Measurements from ENCODE around the gene SPPL2C.

SPPL2C gene

DNA sequence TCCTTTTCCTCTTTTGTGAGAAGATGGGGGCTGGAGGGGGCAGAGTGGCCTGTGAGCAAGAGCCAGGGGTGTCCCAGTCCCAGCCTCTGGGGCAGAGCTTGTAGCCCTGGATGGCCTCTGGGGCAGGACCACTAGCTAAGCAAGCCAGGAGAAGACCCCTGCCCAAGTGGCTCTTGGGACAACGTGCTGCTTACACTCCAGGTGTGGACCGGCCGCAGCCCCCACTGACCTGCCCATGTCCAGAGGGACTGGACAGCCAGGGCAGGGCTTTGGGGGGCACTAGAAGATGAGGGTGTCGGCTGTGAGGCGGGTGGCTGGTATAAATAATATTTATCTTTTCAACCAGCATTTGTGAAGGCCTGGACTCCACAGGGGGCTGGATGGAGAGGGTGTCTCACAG, 9.2 kb upstream of the SPPL2C start:
- no peak overlapping the region for H3K27ac ChIP-seq (ENCODE audit: low read length)
- no peaks in the 10 kb centered on the region for H3K79me2 ChIP-seq (ENCODE audit: low read length)
- H3K4me3 ChIP-seq (ENCODE audit: low read length), result no peak overlapping the region
- H3K9ac ChIP-seq (ENCODE audit: low read length), result no peak overlapping the region
- H3K27me3 ChIP-seq (ENCODE audit: low read depth, low read length), result no peaks in the 10 kb centered on the region
- no peaks in the 10 kb centered on the region for H3K36me3 ChIP-seq (replicated peaks; ENCODE audit: low read depth, low read length)
- no peaks in the 10 kb centered on the region; the same call in 1 of the 2 replicates for H4K20me1 ChIP-seq (ENCODE audit: insufficient read depth, low read length)
- TF ChIP-seq, protein P1, sequence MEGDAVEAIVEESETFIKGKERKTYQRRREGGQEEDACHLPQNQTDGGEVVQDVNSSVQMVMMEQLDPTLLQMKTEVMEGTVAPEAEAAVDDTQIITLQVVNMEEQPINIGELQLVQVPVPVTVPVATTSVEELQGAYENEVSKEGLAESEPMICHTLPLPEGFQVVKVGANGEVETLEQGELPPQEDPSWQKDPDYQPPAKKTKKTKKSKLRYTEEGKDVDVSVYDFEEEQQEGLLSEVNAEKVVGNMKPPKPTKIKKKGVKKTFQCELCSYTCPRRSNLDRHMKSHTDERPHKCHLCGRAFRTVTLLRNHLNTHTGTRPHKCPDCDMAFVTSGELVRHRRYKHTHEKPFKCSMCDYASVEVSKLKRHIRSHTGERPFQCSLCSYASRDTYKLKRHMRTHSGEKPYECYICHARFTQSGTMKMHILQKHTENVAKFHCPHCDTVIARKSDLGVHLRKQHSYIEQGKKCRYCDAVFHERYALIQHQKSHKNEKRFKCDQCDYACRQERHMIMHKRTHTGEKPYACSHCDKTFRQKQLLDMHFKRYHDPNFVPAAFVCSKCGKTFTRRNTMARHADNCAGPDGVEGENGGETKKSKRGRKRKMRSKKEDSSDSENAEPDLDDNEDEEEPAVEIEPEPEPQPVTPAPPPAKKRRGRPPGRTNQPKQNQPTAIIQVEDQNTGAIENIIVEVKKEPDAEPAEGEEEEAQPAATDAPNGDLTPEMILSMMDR (IDR thresholded peaks at IDR 0.05; ENCODE audit: low read depth, low read length), result no peak
- TF ChIP-seq EZH2phosphoT487 (IDR thresholded peaks at IDR 0.05; ENCODE audit: low read depth), result no peak
- H2AFZ ChIP-seq (ENCODE audit: low read depth, low read length), result no peak overlapping the region
- no peak overlapping the region for H3K4me2 ChIP-seq (ENCODE audit: low read length)
- no peaks in the 10 kb centered on the region for H3K9me3 ChIP-seq (ENCODE audit: insufficient read depth, low read length)
- H3K4me1 ChIP-seq (ENCODE audit: low read length), result no peaks in the 10 kb centered on the region; the same call in 1 of the 2 replicates

DNA sequence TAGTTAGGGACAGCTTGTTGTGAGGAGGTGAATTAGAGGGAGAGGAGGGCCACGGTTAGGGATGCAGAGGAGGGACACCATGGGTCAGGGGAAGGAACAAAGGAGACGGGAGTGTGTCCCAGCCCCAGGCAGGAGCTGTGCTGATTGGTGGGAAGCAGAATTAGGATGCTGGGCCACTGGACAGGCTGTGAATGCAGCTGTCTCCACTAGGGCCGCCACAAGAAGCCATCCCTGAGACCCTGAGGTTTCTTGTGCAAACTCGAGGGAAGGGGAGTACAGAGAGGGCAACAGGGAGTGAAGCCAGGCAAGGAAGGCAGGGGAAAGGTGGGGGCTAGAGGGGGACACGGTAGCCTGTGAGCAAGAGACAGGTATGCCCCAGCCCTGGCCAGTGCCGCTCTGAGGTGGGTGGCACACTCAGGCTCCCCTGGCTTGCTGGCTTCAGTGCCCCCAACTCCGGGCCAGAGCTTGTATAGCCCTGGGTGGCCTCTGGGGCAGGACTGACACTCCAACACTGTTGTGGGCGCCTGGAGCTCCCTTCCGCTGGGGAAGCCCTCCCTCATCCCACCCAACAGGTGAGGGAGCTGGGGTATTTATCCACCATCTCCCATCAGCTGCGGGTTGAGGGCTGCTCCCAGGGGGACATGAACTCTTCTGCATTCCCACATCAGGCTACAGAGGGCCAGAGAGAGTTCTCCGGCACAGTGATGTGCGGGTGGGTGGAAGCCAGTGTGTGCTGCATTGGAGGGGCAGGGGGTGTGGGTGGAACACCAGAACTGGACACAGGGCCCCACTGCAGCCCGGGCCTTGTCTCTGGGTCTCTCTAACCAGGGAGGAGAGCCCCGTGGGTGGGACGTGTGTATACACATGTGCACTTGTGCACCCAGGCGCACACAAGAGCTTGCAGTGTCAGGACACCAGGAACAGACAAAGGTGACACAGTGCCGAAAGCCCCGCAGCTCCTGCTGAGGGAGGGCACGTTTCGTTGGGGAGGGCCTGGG, 8.3 kb upstream of the SPPL2C start:
- TF ChIP-seq, protein P1 (IDR thresholded peaks at IDR 0.05; ENCODE audit: low read depth, low read length), result no peak
- TF ChIP-seq EZH2phosphoT487 (IDR thresholded peaks at IDR 0.05; ENCODE audit: low read depth), result no peak

DNA sequence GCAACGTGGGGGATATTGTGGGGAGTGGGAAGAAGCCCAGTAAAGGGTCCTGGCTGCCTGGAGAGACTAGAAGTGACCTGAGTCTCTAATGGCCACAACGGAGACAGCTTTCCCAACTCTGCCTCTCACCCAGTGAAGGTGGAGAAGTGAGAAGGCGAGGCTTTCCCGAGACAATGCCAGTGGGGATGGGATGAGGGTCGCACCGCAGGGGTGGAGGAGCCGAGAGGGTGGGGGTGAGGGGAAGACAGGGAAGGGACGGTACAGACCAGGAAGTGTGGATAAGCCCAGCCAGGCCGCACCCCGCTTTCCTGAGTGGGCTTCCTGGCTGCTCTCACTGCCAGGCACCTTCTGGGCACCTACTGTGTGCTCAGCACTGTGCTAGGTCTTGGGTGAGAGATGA, 7.5 kb upstream of the SPPL2C start:
- Histone ChIP-seq H3K4me3 (ENCODE audit: low read length) (no peak overlapping the region), H3K4me1 (ENCODE audit: low read length) (no peaks in the 10 kb centered on the region; the same call in 1 of the 2 replicates), H3K79me2 (ENCODE audit: low read length) (no peaks in the 10 kb centered on the region), H3K27me3 (ENCODE audit: low read depth, low read length) (no peaks in the 10 kb centered on the region), H3K4me2 (ENCODE audit: low read length) (no peak overlapping the region), H3K9ac (ENCODE audit: low read length) (no peak overlapping the region), H3K9me3 (ENCODE audit: insufficient read depth, low read length) (no peaks in the 10 kb centered on the region), H3K27ac (ENCODE audit: low read length) (no peak overlapping the region), H4K20me1 (ENCODE audit: insufficient read depth, low read length) (no peaks in the 10 kb centered on the region; the same call in 1 of the 2 replicates), H2AFZ (ENCODE audit: low read depth, low read length) (no peak overlapping the region), H3K36me3 (replicated peaks; ENCODE audit: low read depth, low read length) (no peaks in the 10 kb centered on the region)
- no peak for TF ChIP-seq EZH2phosphoT487 (IDR thresholded peaks at IDR 0.05; ENCODE audit: low read depth)
- TF ChIP-seq, protein P1 (IDR thresholded peaks at IDR 0.05; ENCODE audit: low read depth, low read length), result no peak

More for the DNA sequence above, 8.3 kb upstream of the SPPL2C start:
- no peaks in the 10 kb centered on the region for H3K36me3 ChIP-seq (replicated peaks; ENCODE audit: low read depth, low read length)
- no peak overlapping the region for H3K4me2 ChIP-seq (ENCODE audit: low read length)
- H2AFZ ChIP-seq (ENCODE audit: low read depth, low read length), result no peak overlapping the region
- H3K4me3 ChIP-seq (ENCODE audit: low read length), result no peak overlapping the region
- no peaks in the 10 kb centered on the region for H3K9me3 ChIP-seq (ENCODE audit: insufficient read depth, low read length)
- H3K79me2 ChIP-seq (ENCODE audit: low read length), result no peaks in the 10 kb centered on the region
- no peaks in the 10 kb centered on the region; the same call in 1 of the 2 replicates for H4K20me1 ChIP-seq (ENCODE audit: insufficient read depth, low read length)
- H3K27me3 ChIP-seq (ENCODE audit: low read depth, low read length), result no peaks in the 10 kb centered on the region
- H3K9ac ChIP-seq (ENCODE audit: low read length), result no peak overlapping the region
- H3K4me1 ChIP-seq (ENCODE audit: low read length), result no peaks in the 10 kb centered on the region; the same call in 1 of the 2 replicates
- H3K27ac ChIP-seq (ENCODE audit: low read length), result no peak overlapping the region

DNA sequence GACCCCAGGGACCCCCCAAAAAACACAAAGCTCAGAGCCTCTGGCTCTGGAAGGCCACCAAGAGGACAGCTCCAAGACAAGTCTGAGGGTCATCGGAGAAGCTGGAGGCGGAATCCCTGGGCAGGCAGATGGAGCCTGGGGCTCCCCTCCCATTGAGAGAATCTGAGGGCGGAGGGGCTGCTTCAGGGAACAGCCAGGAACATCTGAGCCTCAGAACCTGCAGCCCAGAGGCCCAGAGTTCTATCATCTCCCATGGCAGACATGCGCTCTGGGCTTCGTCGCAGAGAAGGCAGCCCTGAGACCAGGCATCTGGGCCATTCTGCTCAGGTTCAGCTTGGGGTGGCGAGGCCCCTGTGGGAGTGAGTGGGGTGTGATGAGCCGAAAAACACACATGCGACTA, 7.1 kb upstream of the SPPL2C start:
- TF ChIP-seq, protein P1 (IDR thresholded peaks at IDR 0.05; ENCODE audit: low read depth, low read length), result no peak
- no peak for TF ChIP-seq EZH2phosphoT487 (IDR thresholded peaks at IDR 0.05; ENCODE audit: low read depth)
- Histone ChIP-seq H3K4me2 (ENCODE audit: low read length) (no peak overlapping the region), H3K9me3 (ENCODE audit: insufficient read depth, low read length) (no peaks in the 10 kb centered on the region), H3K79me2 (ENCODE audit: low read length) (no peaks in the 10 kb centered on the region), H3K9ac (ENCODE audit: low read length) (no peak overlapping the region), H2AFZ (ENCODE audit: low read depth, low read length) (no peak overlapping the region), H3K27ac (ENCODE audit: low read length) (no peak overlapping the region), H3K36me3 (replicated peaks; ENCODE audit: low read depth, low read length) (no peaks in the 10 kb centered on the region), H3K27me3 (ENCODE audit: low read depth, low read length) (no peaks in the 10 kb centered on the region), H3K4me1 (ENCODE audit: low read length) (no peaks in the 10 kb centered on the region), H3K4me3 (ENCODE audit: low read length) (no peak overlapping the region), H4K20me1 (ENCODE audit: insufficient read depth, low read length) (no peaks in the 10 kb centered on the region)

Data from OCI-LY3 (cell line).